HEK293T (cell line): ENCODE data around the gene NXPE3.

Experiments used
- CTCF ChIA-PET: fragments of 350-600 bp; formaldehyde crosslinking; extraction: SDS; loops from one replicate; lab custom pipeline; 2021; ENCODE audit warnings: antibody characterized with exemption, inconsistent platforms; lab: Yijun Ruan, JAX
- POLR2A ChIA-PET: fragments of 350-600 bp; formaldehyde crosslinking; extraction: SDS; loops from one replicate; lab custom pipeline; 2020; ENCODE audit warnings: antibody characterized with exemption, inconsistent platforms; lab: Yijun Ruan, JAX
- DNase-seq: peaks from one replicate; pipeline ENCODE4 v3.0.0; 2012; ENCODE audit warnings: mixed read lengths; ENCODE audit errors: extremely low spot score
- ARNT ChIP-seq: fragments of 450-650 bp; IDR thresholded peaks from 2 replicates; pipeline ENCODE4 v1.6.1; 2017; ENCODE audit warnings: mild to moderate bottlenecking
- BHLHE40 ChIP-seq: fragments of 450-650 bp; IDR thresholded peaks from 2 replicates; pipeline ENCODE4 v1.6.1; 2016; ENCODE audit warnings: mild to moderate bottlenecking, moderate library complexity, borderline replicate concordance
- CTBP1 ChIP-seq: fragments of 450-650 bp; IDR thresholded peaks from 2 replicates; pipeline ENCODE4 v1.6.1; 2016; ENCODE audit warnings: borderline replicate concordance
- ELF4 ChIP-seq: fragments of 450-650 bp; IDR thresholded peaks from 2 replicates; pipeline ENCODE4 v1.6.1; 2017; ENCODE audit warnings: antibody characterized with exemption
- FOXA1 ChIP-seq: fragments of 450-650 bp; IDR thresholded peaks from 2 replicates; pipeline ENCODE4 v1.6.1; 2016; ENCODE audit warnings: mild to moderate bottlenecking
- FOXK2 ChIP-seq: fragments of 450-650 bp; IDR thresholded peaks from 2 replicates; pipeline ENCODE4 v1.6.1; 2016; ENCODE audit warnings: mild to moderate bottlenecking
- FOXM1 ChIP-seq: fragments of 450-650 bp; IDR thresholded peaks from 2 replicates; pipeline ENCODE4 v1.6.1; 2017; ENCODE audit warnings: mild to moderate bottlenecking, borderline replicate concordance
- HDGF ChIP-seq: fragments of 450-650 bp; IDR thresholded peaks from 2 replicates; pipeline ENCODE4 v1.6.1; 2017; ENCODE audit warnings: antibody characterized with exemption, borderline replicate concordance
- L3MBTL2 ChIP-seq: fragments of 450-650 bp; conservative IDR thresholded peaks from 2 replicates; pipeline ENCODE4 v1.6.1; 2016; ENCODE audit warnings: mild to moderate bottlenecking
- LEF1 ChIP-seq: fragments of 450-650 bp; IDR thresholded peaks from 2 replicates; pipeline ENCODE4 v1.6.1; 2017; ENCODE audit warnings: mild to moderate bottlenecking, borderline replicate concordance
- NFRKB ChIP-seq: fragments of 450-650 bp; IDR thresholded peaks from 2 replicates; pipeline ENCODE4 v1.6.1; 2016; ENCODE audit warnings: mild to moderate bottlenecking, moderate library complexity
- PKNOX1 ChIP-seq: fragments of 450-650 bp; IDR thresholded peaks from 2 replicates; pipeline ENCODE4 v1.6.1; 2016
- SP1 ChIP-seq: fragments of 450-650 bp; IDR thresholded peaks from 2 replicates; pipeline ENCODE4 v1.6.1; 2017
- SUZ12 ChIP-seq: fragments of 450-650 bp; IDR thresholded peaks from 2 replicates; pipeline ENCODE4 v1.6.1; 2016; ENCODE audit warnings: mild to moderate bottlenecking
- TARDBP ChIP-seq: fragments of 450-650 bp; IDR thresholded peaks from 2 replicates; pipeline ENCODE4 v1.6.1; 2016
- ZNF384 ChIP-seq: fragments of 450-650 bp; IDR thresholded peaks from 2 replicates; pipeline ENCODE4 v1.6.1; 2016

Gene NXPE3

GRCh38 chr3:101867511-101867910 is 88.5 kb downstream of the NXPE3 start:
- DNase-seq: no peak
- POLR2A ChIA-PET: interaction anchor here (0.6 to 1.3 kb wide), 2 partner anchors 18 to 72 kb away, joined by 3 to 6 read pairs; partner anchors contain the start of gene NFKBIZ
- TF ChIP-seq FOXA1 (no peak), ARNT (no peak), CTBP1 (no peak), TARDBP (no peak), SUZ12 (no peak), PKNOX1 (no peak), LEF1 (no peak), BHLHE40 (no peak), L3MBTL2 (no peak), FOXK2 (no peak), NFRKB (no peak), ZNF384 (no peak), HDGF (no peak), SP1 (no peak), ELF4 (no peak)
- CTCF ChIA-PET: no interaction called here

DNA sequence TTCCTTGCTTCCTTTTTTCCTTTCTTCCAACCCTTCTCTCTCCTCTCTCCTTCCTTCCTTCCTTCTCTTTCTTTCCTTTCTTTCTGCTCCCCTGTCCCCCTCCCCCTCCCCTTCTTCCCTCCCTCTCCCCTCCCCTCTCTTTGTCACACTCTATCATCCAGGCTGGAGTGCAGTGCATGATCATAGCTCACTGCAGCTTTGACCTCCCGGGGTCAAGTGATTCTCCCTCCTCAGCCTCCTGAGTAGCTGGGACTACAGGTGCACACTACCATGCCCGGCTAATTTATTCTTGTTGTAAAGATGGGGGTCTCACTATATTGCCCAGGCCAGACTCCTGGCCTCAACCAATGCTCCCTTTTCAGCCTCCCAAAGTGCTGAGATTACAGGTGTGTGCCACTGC is 89.0 kb downstream of the NXPE3 start:
- no peak for DNase-seq
- ChIA-PET POLR2A (interaction anchor here (0.6 to 1.3 kb wide), 2 partner anchors 19 to 71 kb away, joined by 3 to 6 read pairs; partner anchors contain the start of gene NFKBIZ), CTCF (no interaction called here)
- no peak for TF ChIP-seq FOXM1
- no peak for TF ChIP-seq TARDBP

GRCh38 chr3:101868534-101869464 is 89.8 kb downstream of the NXPE3 start:
- no peak for DNase-seq
- CTCF ChIA-PET: no interaction called here
- POLR2A ChIA-PET: no interaction called here
- TF ChIP-seq ZNF384: no peak
- peak; percentile 41; the same call in 1 of the 2 replicates for TF ChIP-seq PKNOX1
- no peak for TF ChIP-seq L3MBTL2

GRCh38 chr3:101870138-101870537 is 91.1 kb downstream of the NXPE3 start:
- CTCF ChIA-PET: no interaction called here

GRCh38 chr3:101873619-101874018 is 94.6 kb downstream of the NXPE3 start:
- DNase-seq: no peak
- TF ChIP-seq FOXM1 (no peak), SUZ12 (no peak), FOXA1 (no peak), ELF4 (no peak), L3MBTL2 (no peak), HDGF (no peak), LEF1 (no peak), FOXK2 (no peak), ZNF384 (no peak), SP1 (no peak)
- ChIA-PET POLR2A (no interaction called here), CTCF (no interaction called here)

More at GRCh38 chr3:101870138-101870537, 91.1 kb downstream of the NXPE3 start:
- POLR2A ChIA-PET: no interaction called here
- TF ChIP-seq ZNF384 (no peak), ARNT (no peak), FOXA1 (no peak)
- DNase-seq: no peak

GRCh38 chr3:101876142-101876541 is 97.1 kb downstream of the NXPE3 start:
- DNase-seq: no peak
- TF ChIP-seq HDGF (no peak), SP1 (no peak), L3MBTL2 (no peak), LEF1 (no peak), FOXA1 (no peak), ELF4 (no peak), TARDBP (no peak)
- ChIA-PET CTCF (interaction anchor here (0.7 kb wide), 1 partner anchor 47 kb away, joined by 5 read pairs; no protein-coding TSS in a partner anchor), POLR2A (no interaction called here)
